Heart right ventricle (tissue), 16 donors: Measurements from ENCODE around the gene CCDC28B. TPM values are rescaled to one million over a fixed set of nuclear protein-coding genes. Genes with fewer than 3 reads are reported as not detected.

Experiments
- ATAC-seq, 8 donors: fragments of 200-7000 bp; cut with Tn5 transposase; one replicate each; pipeline ENCODE4 v1.9.1; 2020; ENCODE audit warnings: mild to moderate bottlenecking in 8 of 8, moderate library complexity in 8 of 8, moderate number of reproducible peaks in 1 of 8
- DNase-seq, 2 donors: peaks; one replicate each; pipeline ENCODE4 v3.0.0-alpha.2; 2020
- H3K27ac ChIP-seq, 10 donors: fragments of 200-600 bp; sonication (generic) in 2 of 10; one replicate each; pipeline versions ENCODE4 v1.5.0 to v1.8.0; 2020 to 2022; ENCODE audit warnings: mild to moderate bottlenecking in 3 of 10
- H3K27me3 ChIP-seq, 7 donors: fragments of 200-600 bp; one replicate each; pipeline ENCODE4 v1.8.0; 2021 to 2022; ENCODE audit warnings: mild to moderate bottlenecking in 2 of 7
- H3K36me3 ChIP-seq, 9 donors: fragments of 200-600 bp; sonication (generic) in 1 of 9; one replicate each; pipeline versions ENCODE4 v1.5.0 to v1.8.0; 2020 to 2022; ENCODE audit warnings: mild to moderate bottlenecking in 2 of 9
- H3K4me1 ChIP-seq, 9 donors: fragments of 200-600 bp; sonication (generic) in 1 of 9; one replicate each; pipeline versions ENCODE4 v1.5.0 to v1.8.0; 2020 to 2022; ENCODE audit warnings: mild to moderate bottlenecking in 4 of 9
- H3K4me3 ChIP-seq, 10 donors: fragments of 200-600 bp; sonication (generic) in 2 of 10; one replicate each; pipeline versions ENCODE4 v1.5.0 to v1.8.0; 2020 to 2022; ENCODE audit warnings: mild to moderate bottlenecking in 7 of 10, moderate library complexity in 2 of 10
- H3K9me3 ChIP-seq, 11 donors: fragments of 200-600 bp in 10 of 11; sonication (generic) in 2 of 11; one replicate each; pipeline versions ENCODE4 v1.5.0 to v1.8.0; 2013 to 2022; ENCODE audit warnings: mild to moderate bottlenecking in 2 of 11, control low read depth in 1 of 11, moderate library complexity in 1 of 11
- CTCF ChIP-seq, 9 donors: fragments of 200-600 bp; sonication (generic) in 2 of 9; IDR thresholded peaks; one replicate each; pipeline versions ENCODE4 v1.5.0 to v1.8.0; 2021 to 2022; ENCODE audit warnings: antibody characterized with exemption in 9 of 9, mild to moderate bottlenecking in 5 of 9, moderate library complexity in 1 of 9
- WGBS, 2 donors: extraction: QIAGEN DNeasy Blood & Tissue Kit; methylation state at CpG; one replicate each; pipeline ENCODE4 v1.1.7; 2013; ENCODE audit warnings: inconsistent platforms in 1 of 2; 5-methylcytosine and 5-hydroxymethylcytosine counted together
- intact Hi-C, 10 donors: fragments of 100-400 bp; cut with DNase I; formaldehyde crosslinking; loops; one replicate each; pipeline versions ENCODE4 v1.11.1 to v1.14.2; 2022
- polyA plus RNA-seq, 2 donors: library from polyadenylated mRNA; stranded (reverse); fragments of 200-250 nt; gene quantifications; one replicate each; pipeline ENCODE4 v1.2.3, GENCODE V29; 2013
- total RNA-seq, 10 donors: library from RNA; stranded (reverse); fragmentation: NEBNext Ultra II Directional in 3 of 10; extraction: Animal tissue kit (Norgen Biotek cat#: 25700) in 3 of 10; gene quantifications; one replicate each; pipeline versions ENCODE4 v1.2.1 to v1.2.4, GENCODE V29; 2021 to 2023
- donor health status: Arrhythmogenic right ventricular cardiomyopathy.
- donor health status: ischemic (EF 13 %, LVEDD 7.1; RV severe dilation, severe dysfunction).
- donor health status: healthy with polysubstance abuse.
- donor health status: DM: no; HTN: yes; CAD: no.
- donor health status: DM: no; HTN: no; CAD: no.
- donor health status: ischemic (EF 25% LVEDD 6.9; RV normal size, moderate dysfunction).
- donor health status: ischemic (EF 25% LVEDD 5.7; RV mildly dilated, moderate dysfunction).
- donor health status: healthy.
- donor health status: DM: yes; HTN: yes; CAD: no.
- donor health status: Ischemic cardiomyopathy.
- donor health status: ischemic (EF 35%, LVEDD 5.7; RV mildly dilated, moderate dysfunction).
- donor health status: nonischemic (EF 11% LVEDD 7.7; RV severe dilation, severe dysfunction).
- donor health status: DM: yes; HTN: yes; CAD: no.
- donor health status: PGD.
- donor health status: ischemic (EF 29% LVEDD 5.4; RV normal size, mild dysfunction).
- donor health status: nonischemic (EF 23%, LVEDD 6.1; RV moderate dilation, normal function).

The CCDC28B gene
- total and polyA plus RNA-seq, 12 donors = 11.8 to 42.7 (median 17.7) TPM

- peak; percentile 44 to 63 for DNase-seq
- H3K27me3 ChIP-seq = no peaks in the 10 kb centered on the region
- peak overlapping the region; percentile 59 to 98 (median 96) for H3K27ac ChIP-seq
- intact Hi-C loops = loop anchor here in 1 of 10 donors (2.0 kb wide), 1 partner anchor 34 kb away; no protein-coding TSS in a partner anchor
- 6 to 7% methylated on average over 36 of the region's 36 CpGs for WGBS, 2 donors
- no peaks in the 10 kb centered on the region for H3K9me3 ChIP-seq
- peak overlapping the region; percentile 42 to 80 (median 75) for H3K4me3 ChIP-seq
- H3K4me1 ChIP-seq = peaks cover 3 to 61% (median 39%) of the 10 kb centered on the region in 9 donors
- TF ChIP-seq CTCF (IDR thresholded peaks at IDR 0.05) = no peak
- ATAC-seq = peak; percentile 28 to 58 (median 44)
- peaks cover 0 to 51% (median 16%) of the 10 kb centered on the region in 9 donors for H3K36me3 ChIP-seq
Observed at GRCh38 chr1:32180186-32181060, 20.0 kb upstream of the CCDC28B start.

DNA sequence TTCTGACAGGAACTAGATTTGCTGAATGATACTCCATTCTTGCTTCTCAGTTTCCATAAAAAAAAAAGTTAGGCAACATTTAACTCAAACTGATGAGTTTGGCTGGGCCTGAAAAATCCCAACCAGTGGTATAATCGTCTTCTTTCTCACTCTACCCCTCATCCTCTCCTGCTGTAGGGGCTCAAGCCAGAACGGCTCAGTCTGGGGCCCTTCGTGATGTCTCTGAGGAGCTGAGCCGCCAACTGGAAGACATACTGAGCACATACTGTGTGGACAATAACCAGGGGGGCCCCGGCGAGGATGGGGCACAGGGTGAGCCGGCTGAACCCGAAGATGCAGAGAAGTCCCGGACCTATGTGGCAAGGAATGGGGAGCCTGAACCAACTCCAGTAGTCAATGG lies 19.3 kb upstream of the CCDC28B start:
- ATAC-seq (no peak), DNase-seq (no peak)
- Histone ChIP-seq H3K9me3 (no peaks in the 10 kb centered on the region), H3K36me3 (peaks cover 0 to 57% (median 17%) of the 10 kb centered on the region in 9 donors), H3K4me1 (peaks cover 3 to 66% (median 43%) of the 10 kb centered on the region in 9 donors), H3K27ac (peak overlapping the region in 7 of 10 donors; percentile 90 to 98 (median 96)), H3K4me3 (peak overlapping the region in 8 of 10 donors; percentile 63 to 80 (median 75)), H3K27me3 (no peaks in the 10 kb centered on the region)
- 75 to 76% methylated on average over 9 of the region's 9 CpGs for WGBS, 2 donors
- TF ChIP-seq CTCF (IDR thresholded peaks at IDR 0.05) = no peak
- intact Hi-C loops = loop anchor here in 1 of 10 donors (2.0 kb wide), 1 partner anchor 34 kb away; no protein-coding TSS in a partner anchor

GRCh38 chr1:32181563-32181962 lies 18.8 kb upstream of the CCDC28B start:
- peaks cover 0 to 59% (median 22%) of the 10 kb centered on the region in 9 donors for H3K36me3 ChIP-seq

More at GRCh38 chr1:32181563-32181962, 18.8 kb upstream of the CCDC28B start:
- intact Hi-C loops = loop anchor here in 1 of 10 donors (2.0 kb wide), 1 partner anchor 35 kb away; no protein-coding TSS in a partner anchor
- ATAC-seq (no peak), DNase-seq (no peak)
- Histone ChIP-seq H3K9me3 (no peaks in the 10 kb centered on the region), H3K4me1 (peaks cover 3 to 71% (median 45%) of the 10 kb centered on the region in 9 donors), H3K27me3 (no peaks in the 10 kb centered on the region), H3K27ac (peak overlapping the region in 3 of 10 donors; percentile 95 to 97 (median 96)), H3K4me3 (peak overlapping the region in 7 of 10 donors; percentile 63 to 80 (median 73))
- 84 to 85% methylated on average over 5 of the region's 5 CpGs for WGBS, 2 donors
- TF ChIP-seq CTCF (IDR thresholded peaks at IDR 0.05) = no peak
